Measurements from ENCODE around the gene FHL5. TPM values are rescaled to one million over a fixed set of nuclear protein-coding genes. Genes with fewer than 3 reads are reported as not detected.
"Not testable (repeated sequence)": the region's sequence is repeated elsewhere in the genome, so short reads cannot be mapped to it uniquely, and the experiment has no call there.

The FHL5 gene
- total RNA-seq, 5 donors from 2014 or later (not counting 1 experiment from before 2014, with no cell fraction given), result not detected

GRCh38 chr6:96554558-96554957, 8.4 kb upstream of the FHL5 start:
- Histone ChIP-seq H3K27ac (ENCODE audit: low read length) (no peak overlapping the region), H3K27me3 (replicated peaks in 1 of 2; ENCODE audit: control insufficient read depth in 2 of 2, extremely low read depth in 1 of 2, insufficient read depth in 2 of 2, low read length in 1 of 2) (no peaks in the 10 kb centered on the region), H3K36me3 (ENCODE audit: control insufficient read depth in 2 of 2, extremely low read depth in 1 of 2, insufficient read depth in 1 of 2, low read length in 1 of 2) (peaks cover 5 to 52% of the 10 kb centered on the region in 2 donors), H3K9me3 (no peaks in the 10 kb centered on the region), H3K4me3 (ENCODE audit: control insufficient read depth in 1 of 2, extremely low read depth in 1 of 2, low read length in 1 of 2) (no peak overlapping the region), H3K4me1 (ENCODE audit: control insufficient read depth in 1 of 2, extremely low read depth in 1 of 2, insufficient read depth in 2 of 2, low read length in 2 of 2) (no peaks in the 10 kb centered on the region)
- H3K27me3 Mint-ChIP-seq, result no peaks in the 10 kb centered on the region
- H3K9me3 Mint-ChIP-seq, result peaks cover 0 to 3% (median 0%) of the 10 kb centered on the region in 3 donors
- CTCF ChIA-PET, result interaction anchor here in 1 of 2 donors (0.8 kb wide), 1 partner anchor 11 kb away, joined by 3 read pairs; no protein-coding TSS in a partner anchor
- H3K36me3 Mint-ChIP-seq, result peaks cover 54% of the 10 kb centered on the region
- no CpG with 5 or more reads among the region's 4 CpGs for WGBS (ENCODE audit: insufficient coverage)
- no peak overlapping the region for H3K4me3 Mint-ChIP-seq
- DNase-seq, result no peak
- H3K27ac Mint-ChIP-seq, result no peak overlapping the region
- POLR2A ChIA-PET, result no interaction called here
- H3K4me1 Mint-ChIP-seq, result no peaks in the 10 kb centered on the region
- no peak for ATAC-seq (replicated peaks in 1 of 4)

GRCh38 chr6:96559740-96560139, 3.2 kb upstream of the FHL5 start:
- H3K4me1 Mint-ChIP-seq; H3K36me3 ChIP-seq (ENCODE audit: control insufficient read depth in 2 of 2, extremely low read depth in 1 of 2, insufficient read depth in 1 of 2, low read length in 1 of 2); DNase-seq; POLR2A ChIA-PET; H3K4me3 Mint-ChIP-seq; H3K4me1 ChIP-seq (ENCODE audit: control insufficient read depth in 1 of 2, extremely low read depth in 1 of 2, insufficient read depth in 2 of 2, low read length in 2 of 2); H3K27me3 ChIP-seq (replicated peaks in 1 of 2; ENCODE audit: control insufficient read depth in 2 of 2, extremely low read depth in 1 of 2, insufficient read depth in 2 of 2, low read length in 1 of 2); H3K9me3 ChIP-seq; ATAC-seq (replicated peaks in 1 of 4); H3K27ac Mint-ChIP-seq; H3K27ac ChIP-seq (ENCODE audit: low read length); H3K27me3 Mint-ChIP-seq; CTCF ChIA-PET; H3K4me3 ChIP-seq (ENCODE audit: control insufficient read depth in 1 of 2, extremely low read depth in 1 of 2, low read length in 1 of 2); H3K9me3 Mint-ChIP-seq: not testable (repeated sequence)
- WGBS (ENCODE audit: insufficient coverage), result no CpG with 5 or more reads among the region's 2 CpGs
- peaks cover 15% of the 10 kb centered on the region for H3K36me3 Mint-ChIP-seq

GRCh38 chr6:96563853-96564252, 925 bp downstream of the FHL5 start:
- ATAC-seq (replicated peaks in 1 of 4), result no peak
- peaks cover under 1 to 12% of the 10 kb centered on the region in 2 donors for H3K27me3 Mint-ChIP-seq

GRCh38 chr6:96570053-96570452, 7.1 kb downstream of the FHL5 start:
- no peaks in the 10 kb centered on the region for H3K36me3 Mint-ChIP-seq

More at GRCh38 chr6:96563853-96564252, 925 bp downstream of the FHL5 start:
- H3K27ac ChIP-seq (ENCODE audit: low read length), result no peak overlapping the region
- Mint-ChIP-seq H3K27ac (no peak overlapping the region), H3K9me3 (peaks cover 0 to 2% (median 0%) of the 10 kb centered on the region in 3 donors), H3K36me3 (no peaks in the 10 kb centered on the region), H3K4me1 (peaks cover 0 to 3% (median 0%) of the 10 kb centered on the region in 3 donors), H3K4me3 (no peak overlapping the region)
- DNase-seq, result no peak
- ChIA-PET POLR2A (no interaction called here), CTCF (no interaction called here)
- H3K36me3 ChIP-seq (ENCODE audit: control insufficient read depth in 2 of 2, extremely low read depth in 1 of 2, insufficient read depth in 1 of 2, low read length in 1 of 2), result no peaks in the 10 kb centered on the region
- H3K27me3 ChIP-seq (replicated peaks in 1 of 2; ENCODE audit: control insufficient read depth in 2 of 2, extremely low read depth in 1 of 2, insufficient read depth in 2 of 2, low read length in 1 of 2), result peaks cover 0 to 2% of the 10 kb centered on the region in 2 experiments
- H3K4me1 ChIP-seq (ENCODE audit: control insufficient read depth in 1 of 2, extremely low read depth in 1 of 2, insufficient read depth in 2 of 2, low read length in 2 of 2), result no peaks in the 10 kb centered on the region
- no peak overlapping the region for H3K4me3 ChIP-seq (ENCODE audit: control insufficient read depth in 1 of 2, extremely low read depth in 1 of 2, low read length in 1 of 2)
- no peaks in the 10 kb centered on the region for H3K9me3 ChIP-seq

GRCh38 chr6:96571551-96571950, 8.6 kb downstream of the FHL5 start:
- Mint-ChIP-seq H3K4me1 (no peaks in the 10 kb centered on the region), H3K36me3 (no peaks in the 10 kb centered on the region), H3K9me3 (peaks cover 14 to 23% (median 15%) of the 10 kb centered on the region in 3 donors), H3K4me3 (no peak overlapping the region), H3K27ac (no peak overlapping the region), H3K27me3 (peaks cover 25 to 28% of the 10 kb centered on the region in 2 donors)
- Histone ChIP-seq H3K4me3 (ENCODE audit: control insufficient read depth in 1 of 2, extremely low read depth in 1 of 2, low read length in 1 of 2) (no peak overlapping the region), H3K27me3 (replicated peaks in 1 of 2; ENCODE audit: control insufficient read depth in 2 of 2, extremely low read depth in 1 of 2, insufficient read depth in 2 of 2, low read length in 1 of 2) (peaks cover 0 to 18% of the 10 kb centered on the region in 2 experiments), H3K36me3 (ENCODE audit: control insufficient read depth in 2 of 2, extremely low read depth in 1 of 2, insufficient read depth in 1 of 2, low read length in 1 of 2) (no peaks in the 10 kb centered on the region), H3K4me1 (ENCODE audit: control insufficient read depth in 1 of 2, extremely low read depth in 1 of 2, insufficient read depth in 2 of 2, low read length in 2 of 2) (no peaks in the 10 kb centered on the region), H3K27ac (ENCODE audit: low read length) (no peak overlapping the region), H3K9me3 (peaks cover 6% of the 10 kb centered on the region)
- CTCF ChIA-PET, result no interaction called here
- ATAC-seq (replicated peaks in 1 of 4) (no peak), DNase-seq (no peak)
- POLR2A ChIA-PET, result interaction anchor here in 1 of 2 donors (0.8 kb wide), 1 partner anchor 302 kb away, joined by 3 read pairs; no protein-coding TSS in a partner anchor

More at GRCh38 chr6:96570053-96570452, 7.1 kb downstream of the FHL5 start:
- H3K27ac Mint-ChIP-seq, result no peak overlapping the region
- H3K27me3 ChIP-seq (replicated peaks in 1 of 2; ENCODE audit: control insufficient read depth in 2 of 2, extremely low read depth in 1 of 2, insufficient read depth in 2 of 2, low read length in 1 of 2), result peaks cover 0 to 18% of the 10 kb centered on the region in 2 experiments
- H3K4me3 Mint-ChIP-seq, result no peak overlapping the region
- no peaks in the 10 kb centered on the region for H3K36me3 ChIP-seq (ENCODE audit: control insufficient read depth in 2 of 2, extremely low read depth in 1 of 2, insufficient read depth in 1 of 2, low read length in 1 of 2)
- CTCF ChIA-PET, result no interaction called here
- no peak for DNase-seq
- H3K27me3 Mint-ChIP-seq, result peaks cover 18 to 21% of the 10 kb centered on the region in 2 donors
- H3K4me3 ChIP-seq (ENCODE audit: control insufficient read depth in 1 of 2, extremely low read depth in 1 of 2, low read length in 1 of 2), result no peak overlapping the region
- no peaks in the 10 kb centered on the region for H3K4me1 Mint-ChIP-seq
- no peak for ATAC-seq (replicated peaks in 1 of 4)
- WGBS (ENCODE audit: insufficient coverage), result no CpG with 5 or more reads among the region's 2 CpGs
- POLR2A ChIA-PET, result interaction anchor here (0.6 to 0.7 kb wide), 2 partner anchors 8 to 22 kb away, joined by 6 read pairs; no protein-coding TSS in a partner anchor
- H3K4me1 ChIP-seq (ENCODE audit: control insufficient read depth in 1 of 2, extremely low read depth in 1 of 2, insufficient read depth in 2 of 2, low read length in 2 of 2), result no peaks in the 10 kb centered on the region
- peaks cover 14 to 23% (median 15%) of the 10 kb centered on the region in 3 donors for H3K9me3 Mint-ChIP-seq
- H3K9me3 ChIP-seq, result peaks cover 6% of the 10 kb centered on the region
- no peak overlapping the region for H3K27ac ChIP-seq (ENCODE audit: low read length)

GRCh38 chr6:96575359-96575758, 12.4 kb downstream of the FHL5 start:
- Histone ChIP-seq H3K9me3 (no peaks in the 10 kb centered on the region), H3K36me3 (ENCODE audit: control insufficient read depth in 2 of 2, extremely low read depth in 1 of 2, insufficient read depth in 1 of 2, low read length in 1 of 2) (no peaks in the 10 kb centered on the region), H3K27me3 (replicated peaks in 1 of 2; ENCODE audit: control insufficient read depth in 2 of 2, extremely low read depth in 1 of 2, insufficient read depth in 2 of 2, low read length in 1 of 2) (peaks cover 0 to 22% of the 10 kb centered on the region in 2 experiments), H3K27ac (ENCODE audit: low read length) (no peak overlapping the region), H3K4me3 (ENCODE audit: control insufficient read depth in 1 of 2, extremely low read depth in 1 of 2, low read length in 1 of 2) (no peak overlapping the region), H3K4me1 (ENCODE audit: control insufficient read depth in 1 of 2, extremely low read depth in 1 of 2, insufficient read depth in 2 of 2, low read length in 2 of 2) (no peaks in the 10 kb centered on the region)
- H3K9me3 Mint-ChIP-seq, result peaks cover 4 to 7% (median 4%) of the 10 kb centered on the region in 3 donors
- ATAC-seq (replicated peaks in 1 of 4) (no peak), DNase-seq (no peak)
- ChIA-PET CTCF (no interaction called here), POLR2A (no interaction called here)
- H3K4me1 Mint-ChIP-seq, result no peaks in the 10 kb centered on the region
- no peaks in the 10 kb centered on the region for H3K36me3 Mint-ChIP-seq
- WGBS (ENCODE audit: insufficient coverage), result no CpG with 5 or more reads among the region's 3 CpGs
- no peak overlapping the region for H3K27ac Mint-ChIP-seq
- no peak overlapping the region for H3K4me3 Mint-ChIP-seq
- H3K27me3 Mint-ChIP-seq, result peaks cover 18 to 20% of the 10 kb centered on the region in 2 donors

- H3K27me3 Mint-ChIP-seq, result peaks cover 16 to 20% of the 10 kb centered on the region in 2 donors
- Histone ChIP-seq H3K36me3 (ENCODE audit: control insufficient read depth in 2 of 2, extremely low read depth in 1 of 2, insufficient read depth in 1 of 2, low read length in 1 of 2) (no peaks in the 10 kb centered on the region), H3K4me1 (ENCODE audit: control insufficient read depth in 1 of 2, extremely low read depth in 1 of 2, insufficient read depth in 2 of 2, low read length in 2 of 2) (no peaks in the 10 kb centered on the region), H3K27ac (ENCODE audit: low read length) (no peak overlapping the region), H3K27me3 (replicated peaks in 1 of 2; ENCODE audit: control insufficient read depth in 2 of 2, extremely low read depth in 1 of 2, insufficient read depth in 2 of 2, low read length in 1 of 2) (peaks cover 0 to 21% of the 10 kb centered on the region in 2 experiments), H3K9me3 (no peaks in the 10 kb centered on the region), H3K4me3 (ENCODE audit: control insufficient read depth in 1 of 2, extremely low read depth in 1 of 2, low read length in 1 of 2) (no peak overlapping the region)
- DNase-seq (no peak), ATAC-seq (replicated peaks in 1 of 4) (no peak)
- H3K27ac Mint-ChIP-seq, result no peak overlapping the region
- 88% methylated on average over 1 of the region's 4 CpGs for WGBS (ENCODE audit: insufficient coverage)
- ChIA-PET CTCF (interaction anchor here in 1 of 2 donors (0.7 kb wide), 1 partner anchor 24 kb away, joined by 3 read pairs; no protein-coding TSS in a partner anchor), POLR2A (no interaction called here)
- H3K9me3 Mint-ChIP-seq, result no peaks in the 10 kb centered on the region
- H3K4me1 Mint-ChIP-seq, result no peaks in the 10 kb centered on the region
- H3K36me3 Mint-ChIP-seq, result no peaks in the 10 kb centered on the region
- no peak overlapping the region for H3K4me3 Mint-ChIP-seq
Measured at GRCh38 chr6:96576221-96576620, 13.3 kb downstream of the FHL5 start.

Data from T-cell (primary cell).